ENCODE results near the gene RAI1.
A peak's percentile ranks its signal among the peaks of the same experiment; 100 is the strongest.

The RAI1 gene

DNA sequence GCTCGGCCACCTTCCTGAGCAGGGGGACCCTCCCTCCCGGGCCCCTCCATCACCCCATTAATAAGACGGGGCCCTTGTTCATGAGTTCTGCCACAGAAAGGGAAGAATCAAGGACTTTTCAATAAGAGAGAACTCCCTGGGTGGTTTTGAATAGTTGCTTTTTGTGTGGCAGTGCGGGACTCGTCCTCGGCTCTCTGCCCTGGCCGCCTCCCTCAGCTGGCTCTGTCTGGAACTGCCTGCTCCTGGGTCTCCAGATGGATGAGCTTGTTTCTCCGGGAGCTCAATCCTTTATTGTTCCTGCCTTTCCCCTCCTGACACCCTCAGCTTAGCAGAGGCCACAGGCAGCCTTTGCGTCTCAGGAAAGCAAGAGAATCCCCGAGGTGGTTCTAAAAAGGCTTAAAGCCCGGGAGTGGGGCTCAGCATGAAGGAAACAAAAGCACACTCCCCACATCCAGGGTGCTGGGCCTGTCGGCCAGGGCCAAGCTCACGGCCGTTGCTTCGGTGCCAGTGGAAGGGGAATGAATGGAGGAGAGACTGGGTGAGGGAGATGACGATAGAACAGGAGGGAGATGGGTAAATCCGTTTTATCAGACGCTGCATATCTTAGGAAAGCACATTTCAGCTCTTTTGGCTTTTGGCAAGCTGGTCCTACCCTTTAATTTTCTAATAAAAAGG, 60.2 kb downstream of the RAI1 start:
- H3K4me3 ChIP-seq (ENCODE audit: low read length): no peak overlapping the region
- H3K4ac ChIP-seq (ENCODE audit: low read depth, low read length): no peak overlapping the region
- H3K27ac ChIP-seq (ENCODE audit: low read depth, low read length): no peak overlapping the region
- H2BK15ac ChIP-seq (replicated peaks; ENCODE audit: low read depth): no peak overlapping the region
- H3K36me3 ChIP-seq (ENCODE audit: control insufficient read depth, insufficient read depth, low read length): no peaks in the 10 kb centered on the region
- no peak overlapping the region for H2BK5ac ChIP-seq (ENCODE audit: low read length)
- H3K79me2 ChIP-seq (ENCODE audit: control insufficient read depth, insufficient read depth, low read length): no peaks in the 10 kb centered on the region
- no peak overlapping the region for H4K8ac ChIP-seq (ENCODE audit: low read depth, low read length)
- no peak overlapping the region for H3K23ac ChIP-seq (ENCODE audit: low read length)
- H3K9ac ChIP-seq (ENCODE audit: low read length): peak overlapping the region; percentile 22
- no peak overlapping the region for H4K5ac ChIP-seq (ENCODE audit: low read length)
- H3K56ac ChIP-seq (ENCODE audit: low read length): no peak overlapping the region
- H3K4me2 ChIP-seq (ENCODE audit: low read length): no peak overlapping the region
- no peak overlapping the region for H2AK5ac ChIP-seq (ENCODE audit: low read length)
- no CpG with 5 or more reads among the region's 18 CpGs for whole genome bisulfite sequencing (ENCODE audit: extremely low coverage, insufficient coverage, low lambda C conversion rate)
- H3K4me1 ChIP-seq (ENCODE audit: control insufficient read depth, low read depth, low read length): no peaks in the 10 kb centered on the region
- peak; percentile 59 for DNase-seq
- H3K18ac ChIP-seq (ENCODE audit: low read length): no peak overlapping the region
- no peak overlapping the region for H2BK120ac ChIP-seq (ENCODE audit: low read depth, low read length)
- no peaks in the 10 kb centered on the region for H3K79me1 ChIP-seq (ENCODE audit: low read length)
- no peaks in the 10 kb centered on the region for H3K27me3 ChIP-seq (ENCODE audit: insufficient read depth, low read length, poor library complexity)

DNA sequence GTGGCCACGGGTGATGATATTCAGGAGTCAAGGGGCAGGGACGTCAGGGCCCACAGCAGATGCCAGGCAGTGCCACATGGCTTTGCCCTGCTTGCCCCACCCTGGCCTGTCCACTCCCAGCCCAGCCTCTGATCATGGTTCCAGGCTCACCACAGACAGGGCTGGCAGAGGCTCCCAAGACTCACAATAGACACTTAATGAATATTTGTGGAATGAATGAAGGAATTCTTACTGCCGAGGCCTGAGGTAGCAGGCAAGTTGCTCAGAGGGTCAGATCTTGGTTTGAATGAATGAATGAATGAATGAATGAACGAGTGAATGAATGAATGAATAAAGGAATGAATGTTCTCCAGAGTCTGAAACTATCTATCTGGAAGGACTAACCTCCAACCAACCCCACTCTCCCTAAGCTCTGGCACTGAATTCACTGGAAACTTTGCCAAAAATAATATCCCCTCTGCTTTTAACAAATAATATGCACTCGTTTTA, 60.9 kb downstream of the RAI1 start:
- Histone ChIP-seq H4K5ac (ENCODE audit: low read length) (no peak overlapping the region), H2AK5ac (ENCODE audit: low read length) (no peak overlapping the region), H3K27me3 (ENCODE audit: insufficient read depth, low read length, poor library complexity) (no peaks in the 10 kb centered on the region), H3K4me1 (ENCODE audit: control insufficient read depth, low read depth, low read length) (no peaks in the 10 kb centered on the region), H3K79me2 (ENCODE audit: control insufficient read depth, insufficient read depth, low read length) (no peaks in the 10 kb centered on the region), H3K23ac (ENCODE audit: low read length) (no peak overlapping the region), H3K4me2 (ENCODE audit: low read length) (no peak overlapping the region), H3K4ac (ENCODE audit: low read depth, low read length) (no peak overlapping the region), H3K36me3 (ENCODE audit: control insufficient read depth, insufficient read depth, low read length) (no peaks in the 10 kb centered on the region), H3K56ac (ENCODE audit: low read length) (no peak overlapping the region), H3K9ac (ENCODE audit: low read length) (no peak overlapping the region), H2BK120ac (ENCODE audit: low read depth, low read length) (no peak overlapping the region), H2BK15ac (replicated peaks; ENCODE audit: low read depth) (no peak overlapping the region), H3K18ac (ENCODE audit: low read length) (no peak overlapping the region), H2BK5ac (ENCODE audit: low read length) (no peak overlapping the region), H3K27ac (ENCODE audit: low read depth, low read length) (no peak overlapping the region), H3K4me3 (ENCODE audit: low read length) (no peak overlapping the region), H4K8ac (ENCODE audit: low read depth, low read length) (no peak overlapping the region), H3K79me1 (ENCODE audit: low read length) (no peaks in the 10 kb centered on the region)
- no peak for DNase-seq
- no CpG with 5 or more reads among the region's 5 CpGs for WGBS (ENCODE audit: extremely low coverage, insufficient coverage, low lambda C conversion rate)

DNA sequence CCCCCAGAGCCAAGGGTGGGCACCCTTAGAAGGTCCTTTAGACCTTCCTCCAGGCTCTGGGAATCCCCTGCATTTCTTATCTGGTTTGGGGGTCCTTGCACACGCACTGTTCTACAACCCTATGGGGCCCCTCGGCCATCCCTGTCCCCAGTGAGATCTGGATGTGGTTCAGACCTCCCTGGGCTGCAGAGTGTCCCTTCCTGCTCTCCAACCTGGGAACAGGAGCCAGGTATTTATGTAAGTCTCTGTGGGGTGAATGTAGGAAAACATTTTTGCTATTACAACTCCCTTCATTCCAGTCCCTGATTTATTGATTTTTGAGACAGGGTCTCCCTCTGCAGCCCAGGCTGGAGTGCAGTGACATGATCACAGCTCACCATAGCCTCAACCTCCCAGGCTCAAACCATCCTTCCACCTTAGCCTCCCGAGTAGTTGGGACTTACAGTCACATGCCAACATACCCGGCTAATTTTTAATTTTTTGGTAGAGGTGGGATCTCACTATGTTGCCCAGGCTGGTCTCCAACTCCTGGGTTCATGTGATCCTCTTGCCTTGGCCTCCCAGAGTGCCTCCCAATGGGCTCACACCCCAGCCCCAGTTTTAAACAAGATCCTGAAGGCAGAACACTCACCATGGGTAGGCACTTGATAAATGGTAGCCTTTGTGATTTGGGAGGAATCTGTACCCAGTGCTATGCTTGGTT, 61.6 kb downstream of the RAI1 start:
- Histone ChIP-seq H2AK5ac (ENCODE audit: low read length) (no peak overlapping the region), H3K27ac (ENCODE audit: low read depth, low read length) (no peak overlapping the region), H3K4me1 (ENCODE audit: control insufficient read depth, low read depth, low read length) (no peaks in the 10 kb centered on the region), H3K79me1 (ENCODE audit: low read length) (no peaks in the 10 kb centered on the region), H3K4me2 (ENCODE audit: low read length) (no peak overlapping the region), H3K9ac (ENCODE audit: low read length) (no peak overlapping the region), H3K79me2 (ENCODE audit: control insufficient read depth, insufficient read depth, low read length) (no peaks in the 10 kb centered on the region), H3K4me3 (ENCODE audit: low read length) (no peak overlapping the region), H3K56ac (ENCODE audit: low read length) (no peak overlapping the region), H4K5ac (ENCODE audit: low read length) (no peak overlapping the region), H3K18ac (ENCODE audit: low read length) (no peak overlapping the region), H3K27me3 (ENCODE audit: insufficient read depth, low read length, poor library complexity) (no peaks in the 10 kb centered on the region), H3K36me3 (ENCODE audit: control insufficient read depth, insufficient read depth, low read length) (no peaks in the 10 kb centered on the region), H3K4ac (ENCODE audit: low read depth, low read length) (no peak overlapping the region), H4K8ac (ENCODE audit: low read depth, low read length) (no peak overlapping the region), H2BK5ac (ENCODE audit: low read length) (no peak overlapping the region), H2BK120ac (ENCODE audit: low read depth, low read length) (no peak overlapping the region), H2BK15ac (replicated peaks; ENCODE audit: low read depth) (no peak overlapping the region), H3K23ac (ENCODE audit: low read length) (no peak overlapping the region)
- no CpG with 5 or more reads among the region's 4 CpGs for WGBS (ENCODE audit: extremely low coverage, insufficient coverage, low lambda C conversion rate)
- DNase-seq: no peak

DNA sequence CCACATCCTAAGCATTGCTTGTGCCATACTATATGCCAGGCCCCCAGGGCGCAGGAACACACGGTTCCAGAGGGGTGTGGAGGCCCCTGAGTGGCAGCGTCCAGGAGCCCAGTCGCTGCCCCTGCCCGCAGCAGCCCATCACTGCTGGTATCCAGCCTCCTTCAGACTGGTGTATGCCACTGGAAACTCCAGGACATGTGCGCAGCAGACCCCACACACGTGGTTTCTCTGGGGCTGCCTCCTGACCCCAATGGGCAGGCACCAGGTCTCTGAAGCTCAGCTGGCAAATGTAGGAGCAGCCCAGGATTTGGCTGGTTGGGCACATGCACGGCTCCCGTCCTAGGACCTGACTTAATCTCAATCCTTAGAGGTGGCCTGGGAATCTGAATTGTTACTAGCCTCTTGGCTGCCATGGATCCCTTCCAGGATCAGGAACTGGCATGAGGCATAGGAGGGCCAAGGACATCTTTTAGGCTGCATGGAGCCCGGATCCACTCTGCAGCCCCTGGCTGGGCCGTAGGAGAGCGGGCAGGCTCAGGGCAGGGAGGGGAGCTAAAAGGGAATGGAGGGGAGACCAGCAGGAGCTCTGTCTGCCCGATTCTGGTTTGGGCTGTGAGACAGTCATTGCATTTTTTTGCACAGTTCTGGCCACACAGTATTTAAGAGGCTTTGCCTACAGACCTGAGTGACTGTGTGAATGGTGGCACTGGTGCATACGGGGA, 62.3 kb downstream of the RAI1 start:
- H4K5ac ChIP-seq (ENCODE audit: low read length): no peak overlapping the region
- H3K4me3 ChIP-seq (ENCODE audit: low read length): no peak overlapping the region
- no peak overlapping the region for H2BK120ac ChIP-seq (ENCODE audit: low read depth, low read length)
- no peak overlapping the region for H3K18ac ChIP-seq (ENCODE audit: low read length)
- H2BK5ac ChIP-seq (ENCODE audit: low read length): no peak overlapping the region
- H2AK5ac ChIP-seq (ENCODE audit: low read length): no peak overlapping the region
- no peaks in the 10 kb centered on the region for H3K79me2 ChIP-seq (ENCODE audit: control insufficient read depth, insufficient read depth, low read length)
- DNase-seq: no peak
- H3K79me1 ChIP-seq (ENCODE audit: low read length): no peaks in the 10 kb centered on the region
- H3K9ac ChIP-seq (ENCODE audit: low read length): no peak overlapping the region
- no peak overlapping the region for H3K4ac ChIP-seq (ENCODE audit: low read depth, low read length)
- WGBS (ENCODE audit: extremely low coverage, insufficient coverage, low lambda C conversion rate): no CpG with 5 or more reads among the region's 14 CpGs
- no peak overlapping the region for H3K56ac ChIP-seq (ENCODE audit: low read length)
- H3K27me3 ChIP-seq (ENCODE audit: insufficient read depth, low read length, poor library complexity): no peaks in the 10 kb centered on the region
- no peak overlapping the region for H2BK15ac ChIP-seq (replicated peaks; ENCODE audit: low read depth)
- H3K4me2 ChIP-seq (ENCODE audit: low read length): no peak overlapping the region
- no peaks in the 10 kb centered on the region for H3K36me3 ChIP-seq (ENCODE audit: control insufficient read depth, insufficient read depth, low read length)
- H3K23ac ChIP-seq (ENCODE audit: low read length): no peak overlapping the region
- no peaks in the 10 kb centered on the region for H3K4me1 ChIP-seq (ENCODE audit: control insufficient read depth, low read depth, low read length)
- no peak overlapping the region for H3K27ac ChIP-seq (ENCODE audit: low read depth, low read length)
- no peak overlapping the region for H4K8ac ChIP-seq (ENCODE audit: low read depth, low read length)

DNA sequence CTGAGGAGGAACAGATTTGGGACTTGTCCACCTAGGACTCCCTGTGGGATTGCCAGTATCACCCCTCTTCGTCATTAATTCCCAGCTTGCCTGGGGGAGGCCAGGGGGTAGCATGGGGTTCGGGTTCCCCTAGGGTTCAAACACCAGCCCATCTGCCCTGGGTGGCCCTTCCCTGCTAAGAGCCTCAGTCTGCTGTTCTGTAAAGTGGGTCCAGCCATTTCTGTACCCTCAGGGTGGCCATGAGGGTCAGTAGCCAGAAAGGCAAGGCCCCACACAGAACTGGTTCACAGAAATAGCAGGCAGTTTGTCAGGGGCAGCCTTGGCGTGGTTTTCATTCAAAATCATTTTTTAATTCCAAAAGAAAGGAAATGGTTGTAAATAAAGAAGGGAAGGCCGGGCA, 62.9 kb downstream of the RAI1 start:
- no peak overlapping the region for H3K23ac ChIP-seq (ENCODE audit: low read length)
- no peaks in the 10 kb centered on the region for H3K79me2 ChIP-seq (ENCODE audit: control insufficient read depth, insufficient read depth, low read length)
- no peak overlapping the region for H3K27ac ChIP-seq (ENCODE audit: low read depth, low read length)
- H2AK5ac ChIP-seq (ENCODE audit: low read length): no peak overlapping the region
- H3K56ac ChIP-seq (ENCODE audit: low read length): no peak overlapping the region
- H3K4me3 ChIP-seq (ENCODE audit: low read length): no peak overlapping the region
- H4K8ac ChIP-seq (ENCODE audit: low read depth, low read length): no peak overlapping the region
- no peak overlapping the region for H3K4ac ChIP-seq (ENCODE audit: low read depth, low read length)
- DNase-seq: no peak
- no peak overlapping the region for H3K9ac ChIP-seq (ENCODE audit: low read length)
- no peak overlapping the region for H2BK15ac ChIP-seq (replicated peaks; ENCODE audit: low read depth)
- no peaks in the 10 kb centered on the region for H3K27me3 ChIP-seq (ENCODE audit: insufficient read depth, low read length, poor library complexity)
- no peaks in the 10 kb centered on the region for H3K79me1 ChIP-seq (ENCODE audit: low read length)
- no peak overlapping the region for H2BK5ac ChIP-seq (ENCODE audit: low read length)
- WGBS (ENCODE audit: extremely low coverage, insufficient coverage, low lambda C conversion rate): no CpG with 5 or more reads among the region's 4 CpGs
- H3K18ac ChIP-seq (ENCODE audit: low read length): no peak overlapping the region
- no peaks in the 10 kb centered on the region for H3K36me3 ChIP-seq (ENCODE audit: control insufficient read depth, insufficient read depth, low read length)
- peaks cover 3% of the 10 kb centered on the region for H3K4me1 ChIP-seq (ENCODE audit: control insufficient read depth, low read depth, low read length)
- no peak overlapping the region for H4K5ac ChIP-seq (ENCODE audit: low read length)
- no peak overlapping the region for H2BK120ac ChIP-seq (ENCODE audit: low read depth, low read length)
- H3K4me2 ChIP-seq (ENCODE audit: low read length): no peak overlapping the region

All from mesendoderm (in vitro differentiated cells).